ENCODE data around the gene HDAC6.

HDAC6 gene

GRCh38 chrX:48826135-48826875 lies 24.4 kb downstream of the HDAC6 start, which contains the start of gene ERAS:
ERAS (plus strand) TSS chrX:48826513; CDS start chrX:48829124, 2,611 bp downstream.
- H3K9me3 Mint-ChIP-seq, result peaks cover 0 to 7% of the 10 kb centered on the region in 2 donors
- peak; percentile 31 to 38 for ATAC-seq (replicated peaks)
- peak within 1 kb of the TSS; percentile 54 to 77 for H3K4me3 Mint-ChIP-seq
- H3K27ac Mint-ChIP-seq, result peak within 1 kb of the TSS; percentile 31
- peaks cover 27 to 41% of the 10 kb centered on the region in 2 donors for H3K36me3 Mint-ChIP-seq
- H3K27me3 Mint-ChIP-seq, result peaks cover 27 to 41% of the 10 kb centered on the region in 2 donors
- no peak for DNase-seq
- peaks cover 6 to 12% of the 10 kb centered on the region in 2 donors for H3K4me1 Mint-ChIP-seq

- peaks cover 6 to 12% of the 10 kb centered on the region in 2 donors for H3K4me1 Mint-ChIP-seq
- peaks cover 27 to 41% of the 10 kb centered on the region in 2 donors for H3K27me3 Mint-ChIP-seq
- peak overlapping the region; percentile 54 to 77 for H3K4me3 Mint-ChIP-seq
- H3K27ac Mint-ChIP-seq, result peak overlapping the region; percentile 17
- peaks cover 0 to 7% of the 10 kb centered on the region in 2 donors for H3K9me3 Mint-ChIP-seq
- no peak for DNase-seq
- H3K36me3 Mint-ChIP-seq, result peaks cover 27 to 39% of the 10 kb centered on the region in 2 donors
- ATAC-seq (replicated peaks), result peak in 1 of 2 donors; percentile 20
These were observed 25.2 kb downstream of the HDAC6 start for GRCh38 chrX:48826876-48827653.

- ATAC-seq (replicated peaks) (no peak), DNase-seq (no peak)
- peaks cover 6 to 12% of the 10 kb centered on the region in 2 donors for H3K4me1 Mint-ChIP-seq
- H3K27ac Mint-ChIP-seq, result no peak overlapping the region
- H3K9me3 Mint-ChIP-seq, result peaks cover 0 to 7% of the 10 kb centered on the region in 2 donors
- peak overlapping the region; percentile 54 to 77 for H3K4me3 Mint-ChIP-seq
- peaks cover 25 to 36% of the 10 kb centered on the region in 2 donors for H3K36me3 Mint-ChIP-seq
- H3K27me3 Mint-ChIP-seq, result peaks cover 31 to 42% of the 10 kb centered on the region in 2 donors
These were observed 25.7 kb downstream of the HDAC6 start for GRCh38 chrX:48827654-48827968.

- Mint-ChIP-seq H3K4me3 (no peak overlapping the region), H3K27ac (peak overlapping the region; percentile 60), H3K27me3 (peaks cover 45 to 52% of the 10 kb centered on the region in 2 donors), H3K4me1 (peaks cover 8 to 18% of the 10 kb centered on the region in 2 donors), H3K36me3 (peaks cover 17 to 21% of the 10 kb centered on the region in 2 donors), H3K9me3 (peaks cover 0 to 7% of the 10 kb centered on the region in 2 donors)
- ATAC-seq (replicated peaks) (no peak), DNase-seq (no peak)
These were observed 27.3 kb downstream of the HDAC6 start for GRCh38 chrX:48829016-48829735.

GRCh38 chrX:48831136-48831908 lies 29.5 kb downstream of the HDAC6 start:
- H3K4me3 Mint-ChIP-seq, result no peak overlapping the region
- H3K4me1 Mint-ChIP-seq, result peaks cover 14 to 26% of the 10 kb centered on the region in 2 donors
- H3K9me3 Mint-ChIP-seq, result peaks cover 0 to 4% of the 10 kb centered on the region in 2 donors
- H3K27me3 Mint-ChIP-seq, result peaks cover 52 to 54% of the 10 kb centered on the region in 2 donors
- DNase-seq (no peak), ATAC-seq (replicated peaks) (no peak)
- H3K27ac Mint-ChIP-seq, result no peak overlapping the region
- H3K36me3 Mint-ChIP-seq, result peaks cover 3 to 4% of the 10 kb centered on the region in 2 donors

GRCh38 chrX:48831909-48832291 lies 30.0 kb downstream of the HDAC6 start:
- H3K27ac Mint-ChIP-seq, result no peak overlapping the region
- H3K4me1 Mint-ChIP-seq, result peaks cover 14 to 26% of the 10 kb centered on the region in 2 donors
- peaks cover 3 to 4% of the 10 kb centered on the region in 2 donors for H3K36me3 Mint-ChIP-seq
- ATAC-seq (replicated peaks) (no peak), DNase-seq (no peak)
- peaks cover 55 to 58% of the 10 kb centered on the region in 2 donors for H3K27me3 Mint-ChIP-seq
- H3K4me3 Mint-ChIP-seq, result no peak overlapping the region
- peaks cover 0 to 4% of the 10 kb centered on the region in 2 donors for H3K9me3 Mint-ChIP-seq

GRCh38 chrX:48833542-48834138 lies 31.8 kb downstream of the HDAC6 start:
- DNase-seq (no peak), ATAC-seq (replicated peaks) (no peak)
- H3K4me1 Mint-ChIP-seq, result peaks cover 10 to 22% of the 10 kb centered on the region in 2 donors
- no peaks in the 10 kb centered on the region for H3K36me3 Mint-ChIP-seq
- no peak overlapping the region for H3K27ac Mint-ChIP-seq
- no peak overlapping the region for H3K4me3 Mint-ChIP-seq
- H3K27me3 Mint-ChIP-seq, result peaks cover 45 to 47% of the 10 kb centered on the region in 2 donors
- no peaks in the 10 kb centered on the region for H3K9me3 Mint-ChIP-seq

- Mint-ChIP-seq H3K27me3 (peaks cover 40 to 41% of the 10 kb centered on the region in 2 donors), H3K27ac (no peak overlapping the region), H3K4me1 (peaks cover 10 to 22% of the 10 kb centered on the region in 2 donors), H3K9me3 (no peaks in the 10 kb centered on the region), H3K4me3 (peak overlapping the region; percentile 51 to 75), H3K36me3 (no peaks in the 10 kb centered on the region)
- ATAC-seq (replicated peaks) (peak in 1 of 2 donors; percentile 23), DNase-seq (no peak)
These were observed 32.5 kb downstream of the HDAC6 start for GRCh38 chrX:48834383-48834709.

GRCh38 chrX:48835524-48836329 lies 33.9 kb downstream of the HDAC6 start, which contains the start of gene PCSK1N:
PCSK1N (minus strand) TSS chrX:48835610; CDS start chrX:48835532, 78 bp downstream.
- peaks cover 10 to 18% of the 10 kb centered on the region in 2 donors for H3K4me1 Mint-ChIP-seq
- no peaks in the 10 kb centered on the region for H3K36me3 Mint-ChIP-seq
- H3K27ac Mint-ChIP-seq, result no peak within 1 kb of the TSS
- H3K9me3 Mint-ChIP-seq, result no peaks in the 10 kb centered on the region
- H3K27me3 Mint-ChIP-seq, result peaks cover 33 to 37% of the 10 kb centered on the region in 2 donors
- DNase-seq (no peak), ATAC-seq (replicated peaks) (peak; percentile 12 to 41)
- H3K4me3 Mint-ChIP-seq, result peak within 1 kb of the TSS; percentile 51 to 75

GRCh38 chrX:48839686-48840085 lies 37.8 kb downstream of the HDAC6 start:
- ATAC-seq (replicated peaks), result no peak
- Mint-ChIP-seq H3K9me3 (no peaks in the 10 kb centered on the region), H3K4me1 (peaks cover 3 to 4% of the 10 kb centered on the region in 2 donors), H3K27me3 (peaks cover 17 to 20% of the 10 kb centered on the region in 2 donors), H3K36me3 (no peaks in the 10 kb centered on the region), H3K4me3 (no peak overlapping the region), H3K27ac (no peak overlapping the region)
- DNase-seq, result no peak

- Mint-ChIP-seq H3K27me3 (peaks cover 8 to 11% of the 10 kb centered on the region in 2 donors), H3K27ac (no peak overlapping the region), H3K9me3 (peaks cover 2 to 5% of the 10 kb centered on the region in 2 donors), H3K4me3 (no peak overlapping the region), H3K36me3 (peaks cover 0 to 2% of the 10 kb centered on the region in 2 donors), H3K4me1 (peaks cover 0 to 4% of the 10 kb centered on the region in 2 donors)
- DNase-seq, result no peak
- ATAC-seq (replicated peaks), result no peak
These were observed 47.0 kb downstream of the HDAC6 start for GRCh38 chrX:48848847-48849246.

- peaks cover 0 to 5% of the 10 kb centered on the region in 2 donors for H3K4me1 Mint-ChIP-seq
- peaks cover 0 to 2% of the 10 kb centered on the region in 2 donors for H3K36me3 Mint-ChIP-seq
- ATAC-seq (replicated peaks), result no peak
- no peak overlapping the region for H3K27ac Mint-ChIP-seq
- H3K9me3 Mint-ChIP-seq, result peaks cover 3 to 5% of the 10 kb centered on the region in 2 donors
- peaks cover 16 to 22% of the 10 kb centered on the region in 2 donors for H3K27me3 Mint-ChIP-seq
- no peak overlapping the region for H3K4me3 Mint-ChIP-seq
- no peak for DNase-seq
These were observed 51.0 kb downstream of the HDAC6 start for GRCh38 chrX:48852857-48853256.
